Neural progenitor cell (in vitro differentiated cells): ENCODE results near the gene CD244.

Experiments used
- CTCF ChIP-seq: fragments of 200-600 bp; sonication (generic); IDR thresholded peaks from 2 replicates; pipeline ENCODE4 v1.5.1; 2017; ENCODE audit warnings: antibody characterized with exemption, mild to moderate bottlenecking
- EZH2 ChIP-seq: fragments of 200-600 bp; sonication (generic); IDR thresholded peaks from 2 replicates; pipeline ENCODE4 v1.6.1; 2017; ENCODE audit warnings: antibody characterized with exemption, mild to moderate bottlenecking, moderate library complexity

GRCh38 chr1:160874935-160875334 is 12.2 kb upstream of the CD244 start:
- TF ChIP-seq CTCF = no peak
- no peak for TF ChIP-seq EZH2
